RWPE2 (cell line): ENCODE measurements around the gene ZNF219.

Experiments used
- ATAC-seq: fragments of 200-7000 bp; cut with Tn5 transposase; 3 replicates; pipeline ENCODE4 v1.9.1; 2021; ENCODE audit warnings: low read depth
- DNase-seq: peaks from one replicate; pipeline ENCODE4 v3.0.0-alpha.2; 2020; ENCODE audit warnings: low spot score
- H3K27ac ChIP-seq: fragments of 450-650 bp; 2 replicates; pipeline ENCODE4 v1.5.1; 2017; ENCODE audit warnings: mild to moderate bottlenecking; ENCODE audit not compliant: poor library complexity, severe bottlenecking
- H3K27me3 ChIP-seq: fragments of 250-450 bp; sonication (Bioruptor Pico); 2 replicates; pipeline ENCODE4 v1.5.1; 2021; ENCODE audit warnings: mild to moderate bottlenecking, moderate library complexity; ENCODE audit not compliant: insufficient read depth, poor library complexity, severe bottlenecking
- H3K36me3 ChIP-seq: fragments of 250-450 bp; sonication (Bioruptor Pico); 2 replicates; pipeline ENCODE4 v1.5.1; 2020; ENCODE audit warnings: low read depth, mild to moderate bottlenecking, moderate library complexity
- H3K4me1 ChIP-seq: fragments of 250-450 bp; sonication (Bioruptor Pico); 2 replicates; pipeline ENCODE4 v1.5.1; 2021; ENCODE audit warnings: mild to moderate bottlenecking, moderate library complexity; ENCODE audit not compliant: insufficient read depth, poor library complexity, severe bottlenecking
- H3K4me3 ChIP-seq: fragments of 250-450 bp; sonication (Bioruptor Pico); 2 replicates; pipeline ENCODE4 v1.5.1; 2021; ENCODE audit warnings: mild to moderate bottlenecking, moderate library complexity; ENCODE audit not compliant: severe bottlenecking
- H3K9me3 ChIP-seq: fragments of 250-450 bp; sonication (Bioruptor Pico); 2 replicates; pipeline ENCODE4 v1.5.1; 2021; ENCODE audit warnings: mild to moderate bottlenecking, moderate library complexity; ENCODE audit not compliant: severe bottlenecking
- TF ChIP-seq, protein P1 (sequence below): fragments of 450-650 bp; IDR thresholded peaks from one replicate; pipeline ENCODE4 v1.5.1; 2017; ENCODE audit warnings: mild to moderate bottlenecking, moderate library complexity; ENCODE audit not compliant: poor library complexity, severe bottlenecking

The ZNF219 gene

DNA sequence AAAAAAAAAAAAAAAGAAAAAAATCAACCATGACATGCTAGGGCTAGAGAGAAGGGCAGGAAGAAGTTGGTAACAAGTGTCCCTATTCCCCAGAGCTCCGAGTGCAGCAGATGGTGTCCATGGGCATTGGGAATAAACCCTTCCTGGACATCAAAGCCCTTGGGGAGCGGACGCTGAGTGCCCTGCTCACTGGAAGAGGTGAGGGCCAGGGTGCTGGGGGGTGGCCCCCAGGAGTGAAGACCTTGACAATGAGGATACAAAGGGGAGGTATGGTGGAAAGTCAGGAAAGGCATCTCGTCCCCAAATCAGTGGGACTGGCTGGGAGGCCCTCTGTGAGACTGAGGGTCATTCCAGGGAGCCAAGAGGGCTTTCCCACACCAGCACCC, 11.6 kb downstream of the ZNF219 start:
- Histone ChIP-seq H3K27me3 (no peaks in the 10 kb centered on the region), H3K9me3 (no peaks in the 10 kb centered on the region), H3K4me1 (no peaks in the 10 kb centered on the region), H3K27ac (no peak overlapping the region), H3K4me3 (no peak overlapping the region), H3K36me3 (peaks cover 39% of the 10 kb centered on the region)
- TF ChIP-seq, protein P1, sequence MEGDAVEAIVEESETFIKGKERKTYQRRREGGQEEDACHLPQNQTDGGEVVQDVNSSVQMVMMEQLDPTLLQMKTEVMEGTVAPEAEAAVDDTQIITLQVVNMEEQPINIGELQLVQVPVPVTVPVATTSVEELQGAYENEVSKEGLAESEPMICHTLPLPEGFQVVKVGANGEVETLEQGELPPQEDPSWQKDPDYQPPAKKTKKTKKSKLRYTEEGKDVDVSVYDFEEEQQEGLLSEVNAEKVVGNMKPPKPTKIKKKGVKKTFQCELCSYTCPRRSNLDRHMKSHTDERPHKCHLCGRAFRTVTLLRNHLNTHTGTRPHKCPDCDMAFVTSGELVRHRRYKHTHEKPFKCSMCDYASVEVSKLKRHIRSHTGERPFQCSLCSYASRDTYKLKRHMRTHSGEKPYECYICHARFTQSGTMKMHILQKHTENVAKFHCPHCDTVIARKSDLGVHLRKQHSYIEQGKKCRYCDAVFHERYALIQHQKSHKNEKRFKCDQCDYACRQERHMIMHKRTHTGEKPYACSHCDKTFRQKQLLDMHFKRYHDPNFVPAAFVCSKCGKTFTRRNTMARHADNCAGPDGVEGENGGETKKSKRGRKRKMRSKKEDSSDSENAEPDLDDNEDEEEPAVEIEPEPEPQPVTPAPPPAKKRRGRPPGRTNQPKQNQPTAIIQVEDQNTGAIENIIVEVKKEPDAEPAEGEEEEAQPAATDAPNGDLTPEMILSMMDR: no peak
- DNase-seq (no peak), ATAC-seq (no peak)

DNA sequence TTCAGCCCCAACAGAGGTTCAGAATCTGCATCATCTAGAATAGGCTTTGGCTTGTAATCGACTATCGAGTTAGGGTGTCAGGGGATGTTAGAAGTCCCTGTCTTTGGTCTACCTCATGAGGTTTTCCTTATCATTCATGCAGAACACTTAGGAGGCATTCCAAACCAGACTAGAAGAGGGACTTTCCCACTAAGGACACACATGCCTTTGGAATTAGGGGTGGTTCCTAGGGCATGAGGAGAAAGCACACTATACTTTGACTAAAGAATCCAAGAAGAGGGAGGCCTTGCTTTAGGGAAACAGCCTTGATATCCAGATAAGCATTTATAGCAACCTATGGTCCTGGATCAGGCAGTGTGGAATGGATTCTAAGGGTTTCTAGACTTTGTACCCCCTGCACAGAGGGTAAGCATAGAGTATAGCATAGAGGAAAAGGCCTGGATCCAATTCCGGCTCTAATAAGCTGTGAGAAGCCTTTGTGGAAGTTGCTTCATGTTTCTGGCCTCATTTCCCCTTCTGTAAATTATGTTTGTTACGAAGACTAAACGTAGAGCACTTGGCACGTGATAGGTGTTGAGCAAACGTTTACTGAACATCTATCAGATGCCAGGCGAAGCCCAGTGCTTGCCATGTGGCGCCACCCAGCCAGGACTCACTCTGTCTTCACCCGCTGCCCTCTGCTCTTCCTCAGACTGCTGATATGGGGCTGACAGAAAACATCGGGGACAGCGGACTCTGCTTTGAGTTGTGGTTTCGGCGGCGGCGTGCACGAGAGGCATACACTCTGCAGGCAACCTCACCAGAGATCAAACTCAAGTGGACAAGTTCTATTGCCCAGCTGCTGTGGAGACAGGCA, 13.2 kb downstream of the ZNF219 start:
- TF ChIP-seq, protein P1: no peak
- Histone ChIP-seq H3K4me1 (no peaks in the 10 kb centered on the region), H3K27me3 (no peaks in the 10 kb centered on the region), H3K36me3 (peaks cover 26% of the 10 kb centered on the region; the same call in 1 of the 2 replicates), H3K4me3 (no peak overlapping the region), H3K27ac (no peak overlapping the region), H3K9me3 (no peaks in the 10 kb centered on the region)
- ATAC-seq (peak; percentile 30; the same call in 1 of the 3 replicates), DNase-seq (no peak)

DNA sequence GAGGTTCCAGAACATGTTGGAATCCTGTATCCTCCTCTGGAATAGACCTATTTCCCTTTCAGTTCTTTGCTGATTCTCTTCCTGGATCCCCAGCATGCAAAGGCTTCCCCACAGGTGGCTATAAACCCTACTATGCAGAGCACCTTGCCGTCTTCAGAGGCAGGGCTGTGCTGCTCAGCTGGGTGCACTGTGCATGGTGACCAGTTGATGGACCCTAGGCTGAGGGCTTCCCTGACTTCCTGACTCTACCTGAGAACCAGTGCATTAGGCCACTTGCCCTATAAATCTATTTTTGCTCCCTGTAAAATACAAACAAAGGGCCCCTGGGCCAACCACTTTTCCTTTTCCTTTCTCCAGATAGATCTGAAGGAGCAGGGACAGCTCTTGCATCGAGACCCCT, 14.1 kb downstream of the ZNF219 start:
- Histone ChIP-seq H3K4me1 (no peaks in the 10 kb centered on the region), H3K36me3 (peaks cover 26% of the 10 kb centered on the region; the same call in 1 of the 2 replicates), H3K4me3 (no peak overlapping the region), H3K27ac (no peak overlapping the region), H3K9me3 (no peaks in the 10 kb centered on the region), H3K27me3 (no peaks in the 10 kb centered on the region)
- DNase-seq (no peak), ATAC-seq (no peak)
- TF ChIP-seq, protein P1: no peak

DNA sequence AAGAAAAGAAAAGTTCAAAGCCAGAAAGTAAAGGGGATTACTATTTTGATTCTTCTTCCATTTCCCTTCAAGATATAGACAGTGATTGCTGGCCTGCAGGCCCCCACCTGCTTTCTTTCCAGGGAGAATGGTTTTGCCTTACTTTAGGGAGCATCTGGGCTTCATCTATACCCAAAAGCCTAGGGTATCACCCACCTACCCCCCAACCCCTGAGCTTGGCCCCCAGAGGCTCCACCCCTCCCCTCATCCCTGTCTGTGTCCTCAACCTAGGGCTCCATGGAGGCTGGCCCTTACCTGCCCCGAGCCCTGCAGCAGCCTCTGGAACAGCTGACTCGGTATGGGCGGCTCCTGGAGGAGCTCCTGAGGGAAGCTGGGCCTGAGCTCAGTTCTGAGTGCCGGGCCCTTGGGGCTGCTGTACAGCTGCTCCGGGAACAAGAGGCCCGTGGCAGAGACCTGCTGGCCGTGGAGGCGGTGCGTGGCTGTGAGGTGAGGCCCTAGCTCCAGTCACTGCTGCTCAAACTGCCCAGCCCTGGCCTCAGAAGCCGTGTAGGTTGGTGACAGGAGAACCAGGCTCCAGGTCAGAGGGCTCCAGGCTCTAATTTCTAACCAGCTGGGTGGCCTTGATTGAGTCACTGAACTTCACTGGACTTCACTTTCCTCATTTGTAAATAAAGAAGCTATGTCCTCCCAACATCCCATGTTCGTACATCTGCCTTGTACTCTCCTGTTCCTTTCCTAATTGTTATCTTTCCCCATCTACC, 14.7 kb downstream of the ZNF219 start:
- Histone ChIP-seq H3K4me1 (no peaks in the 10 kb centered on the region), H3K27me3 (no peaks in the 10 kb centered on the region), H3K9me3 (no peaks in the 10 kb centered on the region), H3K27ac (no peak overlapping the region), H3K4me3 (no peak overlapping the region), H3K36me3 (peaks cover 26% of the 10 kb centered on the region; the same call in 1 of the 2 replicates)
- DNase-seq: no peak
- TF ChIP-seq, protein P1: no peak
- no peak for ATAC-seq
